Thymus (tissue), 11 donors: ENCODE data around the gene SIGLEC7. TPM values are rescaled to one million over a fixed set of nuclear protein-coding genes. Genes with fewer than 3 reads are reported as not detected.

ENCODE experiments used
- DNase-seq, 9 donors: peaks; one replicate each; pipeline ENCODE4 v3.0.0-alpha.2; 2013; ENCODE audit warnings: low spot score in 9 of 9, low read depth in 6 of 9, missing footprints in 1 of 9
- H3K27ac ChIP-seq, 2 donors: one replicate each; pipeline ENCODE4 v1.5.1; 2013; ENCODE audit warnings: control low read depth in 1 of 2, low read depth in 1 of 2, low read length in 1 of 2, mild to moderate bottlenecking in 1 of 2, moderate library complexity in 1 of 2
- H3K27me3 ChIP-seq, 2 donors: one replicate each; pipeline ENCODE4 v1.5.1; 2013; ENCODE audit warnings: low read length in 1 of 2; ENCODE audit not compliant: control insufficient read depth in 2 of 2, insufficient read depth in 1 of 2
- H3K36me3 ChIP-seq, 2 donors: one replicate each; pipeline ENCODE4 v1.5.1; 2013; ENCODE audit warnings: low read length in 1 of 2, mild to moderate bottlenecking in 1 of 2, moderate library complexity in 1 of 2; ENCODE audit not compliant: control insufficient read depth in 2 of 2, insufficient read depth in 2 of 2
- H3K4me1 ChIP-seq, 2 donors: one replicate each; pipeline ENCODE4 v1.5.1; 2013; ENCODE audit warnings: low read length in 2 of 2; ENCODE audit not compliant: control insufficient read depth in 2 of 2, insufficient read depth in 2 of 2
- H3K4me3 ChIP-seq, 2 donors: one replicate each; pipeline ENCODE4 v1.5.1; 2013; ENCODE audit warnings: low read length in 2 of 2, control low read depth in 1 of 2, mild to moderate bottlenecking in 1 of 2
- H3K9me3 ChIP-seq, 2 donors: one replicate each; pipeline ENCODE4 v1.5.1; 2013; ENCODE audit warnings: low read length in 1 of 2, mild to moderate bottlenecking in 1 of 2; ENCODE audit not compliant: control insufficient read depth in 2 of 2, insufficient read depth in 1 of 2
- WGBS: extraction: QIAGEN DNeasy Blood & Tissue Kit; methylation state at CpG from one replicate; pipeline ENCODE4 v1.1.7; 2013; 5-methylcytosine and 5-hydroxymethylcytosine counted together
- polyA plus RNA-seq: library from polyadenylated mRNA; stranded (reverse); fragments of 200-250 nt; gene quantifications from one replicate; pipeline ENCODE4 v1.2.3, GENCODE V29; 2013
- total RNA-seq: library from RNA; stranded (reverse); fragments of 120-200 nt; gene quantifications from one replicate; pipeline ENCODE4 v1.2.4, GENCODE V29; 2013
- donor health status: healthy.

SIGLEC7 gene
- total and polyA plus RNA-seq, 2 donors, result 2.0 to 3.6 TPM

DNA sequence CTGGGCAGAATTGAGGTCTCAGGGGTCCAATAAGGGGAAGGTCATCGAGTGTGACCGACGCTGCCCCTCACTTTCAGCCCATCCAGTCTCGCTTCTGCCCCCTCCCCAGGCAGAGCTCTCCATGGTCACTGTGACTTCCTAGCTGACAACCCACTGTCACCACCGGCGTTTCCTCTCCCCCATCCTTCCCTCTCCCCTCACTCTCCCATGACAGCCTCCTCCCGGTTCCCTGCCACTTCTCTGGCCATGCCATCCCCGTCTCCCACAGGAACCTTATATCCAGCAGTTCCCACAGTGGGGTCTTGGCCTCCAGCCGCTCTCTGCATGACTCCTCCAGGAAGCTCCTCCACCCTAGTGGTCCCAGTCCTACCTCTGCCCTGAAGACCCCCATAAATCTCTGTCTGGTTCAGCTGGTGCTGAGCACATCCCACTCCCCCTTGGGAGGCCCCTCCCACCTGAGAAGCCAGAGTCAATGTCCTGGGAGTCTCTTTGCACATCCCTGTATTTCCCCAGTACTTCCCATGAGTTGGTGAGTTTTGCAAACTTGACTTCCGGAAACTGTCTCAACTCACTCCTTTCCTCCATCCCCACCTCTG, 58.1 kb downstream of the SIGLEC7 start:
- whole genome bisulfite sequencing, result 92% methylated on average over 10 of the region's 10 CpGs
- Histone ChIP-seq H3K9me3 (no peaks in the 10 kb centered on the region), H3K4me1 (no peaks in the 10 kb centered on the region), H3K27ac (no peak overlapping the region), H3K36me3 (no peaks in the 10 kb centered on the region), H3K27me3 (no peaks in the 10 kb centered on the region), H3K4me3 (no peak overlapping the region)
- DNase-seq, result no peak

DNA sequence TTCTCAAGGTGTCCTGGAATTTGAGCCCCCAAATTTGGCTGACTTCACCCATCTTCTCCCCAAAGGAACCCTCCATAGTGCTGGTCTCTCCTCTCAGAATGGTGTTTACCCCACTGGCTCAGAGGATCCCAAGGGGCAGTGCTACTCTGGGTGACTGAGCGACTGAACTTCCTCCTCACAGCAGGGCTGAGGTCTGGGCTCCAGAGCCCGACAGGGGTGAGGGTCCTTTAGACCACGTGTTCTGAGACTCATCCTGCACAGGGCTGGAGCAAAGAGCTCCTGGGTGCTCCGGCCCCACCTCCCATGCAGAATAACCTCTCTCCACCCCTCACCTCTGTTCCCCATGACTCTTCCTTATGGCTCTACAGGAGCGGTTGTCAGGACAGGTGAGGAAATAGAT, 59.6 kb downstream of the SIGLEC7 start:
- Histone ChIP-seq H3K27me3 (no peaks in the 10 kb centered on the region), H3K27ac (no peak overlapping the region), H3K4me3 (no peak overlapping the region), H3K9me3 (no peaks in the 10 kb centered on the region), H3K36me3 (no peaks in the 10 kb centered on the region), H3K4me1 (no peaks in the 10 kb centered on the region)
- no peak for DNase-seq
- 62% methylated on average over 5 of the region's 5 CpGs for WGBS

Other genes with a start within 250 kb of the SIGLEC7 start
- not detected for gene KLK4, start 230.9 kb upstream of the SIGLEC7 start, total RNA-seq
- gene KLK4, start 230.9 kb upstream of the SIGLEC7 start, polyA plus RNA-seq, result 0.39 TPM
- 0.28 TPM for gene KLK5, start 189.3 kb upstream of the SIGLEC7 start, total RNA-seq
- gene KLK5, start 189.3 kb upstream of the SIGLEC7 start, polyA plus RNA-seq, result 1.9 TPM
- gene KLK6, start 172.7 kb upstream of the SIGLEC7 start, total RNA-seq, result 0.24 TPM
- gene KLK6, start 172.7 kb upstream of the SIGLEC7 start, polyA plus RNA-seq, result 7.0 TPM
- gene KLK7, start 158.4 kb upstream of the SIGLEC7 start, total RNA-seq, result 0.52 TPM
- 5.0 TPM for gene KLK7, start 158.4 kb upstream of the SIGLEC7 start, polyA plus RNA-seq
- gene KLK8, start 140.7 kb upstream of the SIGLEC7 start, total RNA-seq, result 2.2 TPM
- gene KLK8, start 140.7 kb upstream of the SIGLEC7 start, polyA plus RNA-seq, result 11.0 TPM
- gene KLK10, start 122.6 kb upstream of the SIGLEC7 start, total RNA-seq, result 0.42 TPM
- gene KLK10, start 122.6 kb upstream of the SIGLEC7 start, polyA plus RNA-seq, result 7.2 TPM
- gene KLK11, start 115.7 kb upstream of the SIGLEC7 start, total RNA-seq, result 1.9 TPM
- gene KLK11, start 115.7 kb upstream of the SIGLEC7 start, polyA plus RNA-seq, result 17.2 TPM
- 0.61 TPM for gene KLK12, start 107.3 kb upstream of the SIGLEC7 start, total RNA-seq
- 3.0 TPM for gene KLK12, start 107.3 kb upstream of the SIGLEC7 start, polyA plus RNA-seq
- gene KLK13, start 77.2 kb upstream of the SIGLEC7 start, total RNA-seq, result 0.19 TPM
- gene KLK13, start 77.2 kb upstream of the SIGLEC7 start, polyA plus RNA-seq, result 0.89 TPM
- gene KLK14, start 59.4 kb upstream of the SIGLEC7 start, total RNA-seq, result 0.09 TPM
- gene KLK14, start 59.4 kb upstream of the SIGLEC7 start, polyA plus RNA-seq, result 1.2 TPM
- gene CTU1, start 33.9 kb upstream of the SIGLEC7 start, total RNA-seq, result 5.7 TPM
- 2.9 TPM for gene CTU1, start 33.9 kb upstream of the SIGLEC7 start, polyA plus RNA-seq
- 1.9 TPM for gene SIGLEC9, start 17.4 kb upstream of the SIGLEC7 start, total RNA-seq
- 6.8 TPM for gene SIGLEC9, start 17.4 kb upstream of the SIGLEC7 start, polyA plus RNA-seq
- gene CD33, start 82.8 kb downstream of the SIGLEC7 start, total RNA-seq, result 7.9 TPM
- 7.1 TPM for gene CD33, start 82.8 kb downstream of the SIGLEC7 start, polyA plus RNA-seq
- gene SIGLECL1, start 108.8 kb downstream of the SIGLEC7 start, total RNA-seq, result 0.05 TPM
- gene SIGLECL1, start 108.8 kb downstream of the SIGLEC7 start, polyA plus RNA-seq, result 0.09 TPM
- not detected for gene IGLON5, start 169.3 kb downstream of the SIGLEC7 start, total RNA-seq
- gene IGLON5, start 169.3 kb downstream of the SIGLEC7 start, polyA plus RNA-seq, result 0.25 TPM
- gene VSIG10L, start 199.8 kb downstream of the SIGLEC7 start, total RNA-seq, result 0.42 TPM
- 5.7 TPM for gene VSIG10L, start 199.8 kb downstream of the SIGLEC7 start, polyA plus RNA-seq
- gene ETFB, start 224.1 kb downstream of the SIGLEC7 start, total RNA-seq, result 89.2 TPM
- gene ETFB, start 224.1 kb downstream of the SIGLEC7 start, polyA plus RNA-seq, result 121 TPM
- 0.76 TPM for gene CLDND2, start 226.7 kb downstream of the SIGLEC7 start, total RNA-seq
- 2.1 TPM for gene CLDND2, start 226.7 kb downstream of the SIGLEC7 start, polyA plus RNA-seq
- 10.5 TPM for gene NKG7, start 230.4 kb downstream of the SIGLEC7 start, total RNA-seq
- gene NKG7, start 230.4 kb downstream of the SIGLEC7 start, polyA plus RNA-seq, result 11.6 TPM
- not detected for gene LIM2, start 245.7 kb downstream of the SIGLEC7 start, total RNA-seq
- not detected for gene LIM2, start 245.7 kb downstream of the SIGLEC7 start, polyA plus RNA-seq
- 0.05 TPM for gene C19orf84, start 248.3 kb downstream of the SIGLEC7 start, total RNA-seq
- gene C19orf84, start 248.3 kb downstream of the SIGLEC7 start, polyA plus RNA-seq, result 0.11 TPM